HG02642 (cell line): ENCODE results near the gene TMEM30B.

Experiments
- ATAC-seq: cut with Tn5 transposase; IDR thresholded peaks from one replicate; pipeline ENCODE4 v1.9.1; 2021; ENCODE audit warnings: mild to moderate bottlenecking; ENCODE audit not compliant: unreplicated experiment, poor library complexity

Gene TMEM30B

DNA sequence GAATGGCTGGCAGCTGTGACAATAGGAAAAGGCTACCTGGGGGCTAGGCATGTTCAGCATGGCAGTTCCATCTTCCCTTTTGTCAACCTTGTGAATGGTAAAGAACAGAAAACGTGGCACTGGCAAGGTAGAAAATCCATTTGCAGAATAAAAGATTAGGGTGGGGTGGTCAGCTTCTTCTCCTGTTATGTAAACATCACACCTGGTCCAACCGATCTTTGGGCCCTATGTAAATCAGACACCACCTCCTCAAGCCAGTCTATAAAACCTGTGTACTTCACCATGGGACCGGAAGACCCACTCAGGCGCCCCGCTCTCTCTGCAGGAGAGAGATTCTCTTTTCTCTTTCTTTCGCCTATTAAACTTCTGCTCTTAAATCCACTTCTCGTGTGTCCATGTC, 19.6 kb upstream of the TMEM30B start:
- no peak for ATAC-seq

DNA sequence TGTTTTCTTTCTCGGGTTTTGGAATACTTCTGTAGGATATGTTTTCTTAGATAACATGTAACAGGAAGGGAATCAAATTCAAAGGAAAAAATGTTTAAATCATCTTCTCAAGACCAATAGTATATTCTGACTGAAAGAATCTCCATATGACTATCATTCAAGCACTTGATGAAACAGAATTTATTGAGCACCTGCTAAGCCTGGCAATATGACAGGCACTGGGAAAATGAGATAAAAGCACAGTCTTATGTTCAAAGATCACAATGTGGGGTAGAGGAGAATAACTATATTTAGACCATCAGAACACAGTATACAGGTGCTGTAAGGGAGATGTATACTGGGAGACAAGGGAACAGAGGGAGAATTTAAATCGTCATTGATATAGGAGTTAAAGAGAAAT, 19.1 kb upstream of the TMEM30B start:
- ATAC-seq: no peak

DNA sequence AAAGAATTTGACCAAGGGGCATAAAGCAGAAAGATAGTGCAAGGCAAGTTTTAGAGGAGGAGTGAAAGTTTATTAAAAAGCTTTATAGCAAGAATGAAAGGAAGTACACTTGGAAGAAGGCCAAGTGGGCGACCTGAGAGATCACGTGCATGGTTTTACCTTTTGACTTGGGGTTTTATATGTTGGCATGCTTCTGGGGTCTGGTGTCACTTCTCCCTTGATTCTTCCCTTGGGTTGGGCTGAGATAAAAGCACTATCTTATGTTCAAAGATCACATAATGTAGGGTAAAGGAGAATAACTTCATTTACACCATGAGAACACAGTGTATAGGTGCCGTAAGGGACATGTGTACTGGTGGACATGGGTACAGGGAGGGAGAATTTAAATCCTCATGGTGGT, 17.7 kb upstream of the TMEM30B start:
- no peak for ATAC-seq

DNA sequence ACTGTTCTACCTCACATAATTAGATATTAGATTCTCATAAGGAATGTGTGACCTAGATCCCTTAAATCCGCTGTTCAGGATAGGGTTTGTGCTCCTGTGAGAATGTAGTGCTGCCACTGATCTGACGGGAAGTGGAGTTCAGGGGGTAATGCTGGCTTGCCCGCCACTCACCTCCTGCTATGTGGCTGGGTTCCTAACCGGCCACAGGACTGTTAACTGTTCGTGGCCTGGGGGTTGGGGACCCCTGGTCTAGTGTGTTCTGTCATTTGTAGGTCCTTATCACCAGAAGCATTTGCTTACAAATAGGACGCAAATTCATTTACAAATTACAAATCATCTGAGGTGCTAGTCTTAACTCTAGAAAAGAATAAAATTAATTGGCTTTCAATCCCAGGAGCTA, 16.4 kb upstream of the TMEM30B start:
- no peak for ATAC-seq

DNA sequence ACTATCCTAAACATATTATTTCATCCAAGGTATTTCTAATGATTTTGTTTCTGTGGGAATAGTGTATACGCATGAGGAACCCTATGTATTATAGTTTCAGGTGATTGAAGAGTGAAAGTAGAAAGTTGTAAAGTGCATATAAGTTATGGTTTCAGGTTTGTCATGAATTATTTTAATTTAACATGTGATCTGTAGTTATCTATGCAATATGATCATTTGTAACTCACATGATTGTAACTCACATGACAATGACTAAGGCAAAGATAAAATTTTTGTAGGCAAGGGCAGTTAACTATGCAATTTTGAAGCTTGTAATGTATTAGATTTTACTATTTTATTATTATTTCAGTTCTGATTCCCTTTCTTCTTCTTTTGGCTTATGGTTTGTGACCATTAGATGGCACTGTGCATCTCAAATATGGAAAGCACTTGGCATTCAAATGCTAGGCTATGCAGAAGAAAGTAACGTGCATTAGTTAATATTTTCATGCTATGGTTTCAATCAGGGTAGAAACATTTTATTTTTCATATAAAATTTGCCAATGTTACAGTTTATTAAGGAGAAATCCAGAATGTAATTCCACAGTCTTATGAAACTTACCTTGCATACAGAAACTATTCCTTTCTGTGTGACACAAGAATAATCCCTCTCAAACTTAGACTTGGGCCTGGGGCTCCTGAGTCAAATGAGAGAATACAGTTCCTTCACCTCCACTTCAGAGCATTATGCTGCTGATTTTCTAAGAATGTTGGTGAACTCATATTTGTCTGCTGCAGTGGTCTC, 15.8 kb upstream of the TMEM30B start:
- no peak for ATAC-seq

DNA sequence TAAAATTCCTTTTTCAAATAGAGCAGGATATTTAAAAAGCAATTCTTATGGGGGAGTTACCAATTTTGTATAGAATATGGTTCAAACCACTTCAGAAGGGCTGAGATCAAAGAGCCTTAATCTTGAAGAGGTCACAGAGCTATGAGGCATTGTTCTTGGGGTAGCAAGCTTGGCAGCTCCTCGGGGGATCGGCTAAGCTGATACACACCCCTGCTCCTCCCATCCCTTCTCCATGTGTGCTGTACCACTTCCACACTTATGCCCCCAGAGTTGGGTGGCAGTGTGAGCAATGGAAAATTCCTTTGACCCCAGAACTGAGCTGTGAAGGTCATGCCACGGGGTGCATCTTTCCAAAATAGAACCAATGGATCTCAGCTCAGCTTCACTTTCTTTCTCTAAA, 15.0 kb upstream of the TMEM30B start:
- ATAC-seq: no peak

DNA sequence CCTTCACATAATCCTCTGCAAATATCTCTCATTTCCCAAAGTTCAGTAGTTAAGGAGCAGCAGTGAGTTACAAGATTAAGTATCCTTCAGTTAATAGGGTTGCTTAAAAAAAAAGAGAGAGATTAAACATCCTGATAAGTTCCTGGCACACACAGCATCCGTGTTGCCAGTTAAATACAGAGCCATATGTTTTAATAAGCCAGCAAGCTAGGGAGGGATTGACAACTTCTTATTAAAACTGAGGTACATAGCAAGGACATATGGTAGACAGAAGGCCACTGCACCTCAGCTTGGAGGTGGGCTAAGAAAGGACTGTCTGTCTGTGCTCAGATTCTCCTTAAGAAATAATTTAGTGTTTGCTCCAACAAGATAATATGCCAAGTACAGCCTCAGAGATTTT, 9.6 kb upstream of the TMEM30B start:
- ATAC-seq: no peak

DNA sequence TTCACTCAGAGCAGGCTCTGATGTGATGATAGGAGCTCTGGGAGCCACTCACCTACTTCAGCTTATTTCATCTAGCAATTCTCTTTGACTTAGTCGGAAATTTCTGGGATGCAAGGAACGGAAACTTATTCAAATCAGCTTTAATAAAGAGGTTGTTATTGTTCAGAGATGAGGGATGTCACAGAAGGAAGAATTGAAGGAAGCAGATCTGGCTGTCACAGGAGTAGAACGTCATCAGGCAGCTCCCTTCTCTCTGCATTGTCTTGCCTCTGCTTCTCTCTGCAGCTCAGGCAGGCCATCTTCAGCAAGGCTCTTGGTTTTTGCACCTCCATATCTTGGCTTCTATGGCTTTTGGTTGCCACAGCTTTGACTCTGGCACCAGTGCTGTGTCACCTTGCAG, 7.6 kb upstream of the TMEM30B start:
- no peak for ATAC-seq

DNA sequence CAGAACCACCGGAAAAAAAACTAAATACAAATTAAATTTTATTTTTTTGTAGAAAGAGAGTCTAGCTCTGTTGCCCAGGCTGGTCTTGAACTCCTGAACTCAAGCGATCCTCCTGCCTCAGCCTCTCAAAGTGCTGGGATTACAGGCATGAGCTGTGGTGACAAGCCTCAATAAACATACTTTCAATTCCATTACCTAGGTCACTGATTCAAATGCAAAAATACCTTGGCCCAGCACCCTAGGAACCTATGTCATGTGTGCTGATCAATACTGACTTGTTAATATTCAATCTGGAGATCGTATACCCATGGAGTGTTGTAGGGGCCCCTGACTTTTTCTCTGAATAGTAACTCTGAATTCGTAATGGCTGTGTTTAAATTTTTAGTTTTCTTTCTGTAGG, 7.1 kb upstream of the TMEM30B start:
- ATAC-seq: no peak

DNA sequence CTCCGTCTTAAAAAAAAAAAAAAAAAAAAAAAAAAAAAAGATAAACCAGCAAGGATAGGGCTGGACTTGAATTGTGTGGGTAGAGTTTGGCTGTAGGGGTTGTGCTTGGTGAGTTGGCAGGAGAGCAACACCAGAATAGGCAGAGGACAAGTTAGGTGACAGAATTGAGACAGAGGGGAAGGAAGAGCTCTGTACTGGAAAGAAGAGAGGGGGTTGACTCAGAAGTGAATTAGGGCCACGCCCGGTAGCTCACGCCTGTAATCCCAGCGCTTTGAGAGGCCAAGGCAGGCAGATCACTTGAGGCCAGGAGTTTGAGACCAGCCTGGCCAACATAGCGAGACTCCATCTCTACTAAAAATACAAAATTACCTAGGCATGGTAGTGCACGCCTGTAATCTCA, 6.1 kb upstream of the TMEM30B start:
- no peak for ATAC-seq

DNA sequence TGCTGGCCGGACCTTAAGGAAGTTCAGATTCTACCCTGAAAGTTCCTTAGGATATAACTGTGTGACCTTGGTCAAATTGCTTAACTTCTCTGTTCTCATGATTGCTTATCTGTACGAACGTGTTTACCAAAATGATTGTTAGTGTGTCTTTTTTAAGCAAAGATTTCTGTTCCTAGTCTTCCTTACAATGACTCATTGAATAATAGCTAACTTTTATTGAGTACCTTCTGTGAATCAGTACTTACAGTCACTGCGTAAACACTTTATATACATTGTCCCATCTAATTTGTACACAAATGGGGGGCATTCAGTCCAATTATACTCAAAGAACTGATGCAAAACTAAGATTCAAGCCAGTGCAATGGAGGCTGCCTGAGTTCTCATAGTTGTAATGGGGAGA, 4.2 kb upstream of the TMEM30B start:
- ATAC-seq: no peak

DNA sequence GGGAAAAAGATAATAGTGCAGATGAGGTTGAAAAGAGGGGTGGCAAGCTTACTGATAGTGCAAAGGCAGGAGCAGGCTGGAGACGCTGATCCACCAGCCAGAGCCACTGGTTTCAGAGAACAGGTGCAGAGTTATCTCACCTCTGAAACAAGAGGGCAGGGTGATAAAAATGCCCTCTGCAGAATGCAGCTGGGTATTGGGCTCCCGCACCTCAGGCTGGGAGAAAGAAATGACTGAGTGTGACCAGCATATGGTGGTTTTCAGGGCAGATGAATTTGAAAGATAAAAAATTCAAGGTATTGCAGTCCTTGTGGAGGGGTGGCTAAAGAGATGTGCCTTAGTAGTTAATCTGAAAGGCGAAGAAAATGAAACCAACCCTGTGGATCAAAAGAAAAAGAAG, 2.9 kb upstream of the TMEM30B start:
- ATAC-seq: no peak

DNA sequence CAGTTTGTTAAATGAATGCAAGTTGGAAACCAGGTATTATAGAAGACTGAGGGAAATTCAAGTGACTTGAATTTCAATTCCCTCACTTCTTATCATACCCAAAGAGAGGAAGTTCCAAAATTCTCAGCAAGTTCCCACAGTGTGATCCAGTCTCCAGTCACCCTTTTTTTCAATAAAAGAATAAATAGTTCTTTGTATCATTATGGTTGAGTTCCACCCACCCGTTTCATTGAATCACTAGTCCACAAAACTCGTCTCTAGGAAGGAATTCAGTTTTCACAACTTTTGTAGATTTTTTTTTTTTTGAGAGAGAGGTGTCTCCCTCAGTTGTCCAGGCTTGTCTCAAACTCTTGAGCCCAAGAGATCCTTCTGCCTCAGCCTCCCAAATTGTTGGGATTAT, 1.6 kb upstream of the TMEM30B start:
- no peak for ATAC-seq

DNA sequence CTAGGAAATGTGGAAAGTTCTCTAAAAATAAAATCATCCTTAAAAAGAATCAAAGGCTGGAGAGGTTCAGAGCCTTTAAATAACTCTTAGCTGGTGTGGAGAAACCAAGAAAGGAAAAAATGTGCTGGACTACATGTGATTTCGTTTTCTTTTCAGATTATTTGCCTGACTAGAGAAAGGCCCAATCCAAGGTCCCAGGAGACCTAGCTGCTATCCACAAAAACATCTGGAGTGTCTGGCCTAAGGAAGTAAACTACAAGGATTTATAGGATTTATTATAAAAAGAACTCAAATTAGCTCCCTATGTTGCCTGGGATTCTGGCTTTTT, 774 bp upstream of the TMEM30B start:
- ATAC-seq: no peak

DNA sequence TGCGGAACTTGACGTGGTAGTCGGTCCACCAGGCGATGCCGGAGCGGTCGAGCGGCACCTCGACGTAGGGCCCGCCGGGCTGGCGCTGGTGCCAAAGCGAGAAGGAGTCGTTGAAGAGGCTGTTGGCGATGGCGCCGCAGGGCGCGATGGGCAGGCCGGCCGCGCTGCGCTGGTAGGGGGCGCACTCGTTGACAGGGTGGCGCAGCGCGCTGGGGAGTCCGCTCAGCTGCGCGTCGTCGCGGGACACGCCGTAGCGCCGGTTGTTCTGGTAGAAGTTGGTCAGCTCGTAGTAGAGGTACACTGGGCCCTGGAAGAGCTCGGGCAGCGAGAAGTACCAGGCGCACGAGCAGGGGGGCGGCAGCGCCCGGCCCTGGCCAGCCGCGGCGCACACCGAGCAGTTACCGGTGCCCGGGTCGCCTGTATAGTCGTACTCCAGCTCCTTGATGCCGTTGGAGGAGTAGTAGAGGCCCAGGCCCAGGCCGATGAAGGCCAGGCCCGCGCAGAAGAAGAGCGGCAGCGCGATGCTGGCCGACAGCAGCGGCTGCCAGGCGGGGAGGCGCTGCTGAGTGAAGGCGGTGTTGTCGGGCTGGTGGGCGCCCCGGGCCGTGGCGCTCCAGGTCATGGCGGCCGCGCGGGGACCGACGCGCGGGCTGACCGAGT, 482 bp downstream of the TMEM30B start:
- ATAC-seq: peak; percentile 54

DNA sequence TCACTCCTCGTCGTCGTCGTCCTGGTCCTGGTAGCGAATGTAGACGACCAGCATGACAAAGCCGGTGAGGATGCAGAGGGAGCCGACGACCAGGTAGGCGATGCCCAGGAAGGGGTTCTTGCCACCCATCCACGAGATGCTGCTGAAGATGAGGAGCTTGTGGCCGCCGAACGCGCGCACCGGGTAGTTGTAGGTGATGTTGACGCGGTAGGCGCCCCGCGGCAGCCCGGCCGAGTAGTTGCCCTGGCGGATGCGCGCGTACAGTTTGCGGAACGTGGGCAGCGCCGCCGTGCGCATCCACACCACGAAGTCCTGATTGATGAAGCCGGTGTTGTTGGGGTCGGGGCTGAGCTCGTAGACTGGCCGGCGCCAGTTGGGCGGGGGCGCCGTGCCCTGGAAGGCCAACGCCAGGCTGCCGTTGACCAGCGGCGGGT, 1.0 kb downstream of the TMEM30B start:
- ATAC-seq: no peak

DNA sequence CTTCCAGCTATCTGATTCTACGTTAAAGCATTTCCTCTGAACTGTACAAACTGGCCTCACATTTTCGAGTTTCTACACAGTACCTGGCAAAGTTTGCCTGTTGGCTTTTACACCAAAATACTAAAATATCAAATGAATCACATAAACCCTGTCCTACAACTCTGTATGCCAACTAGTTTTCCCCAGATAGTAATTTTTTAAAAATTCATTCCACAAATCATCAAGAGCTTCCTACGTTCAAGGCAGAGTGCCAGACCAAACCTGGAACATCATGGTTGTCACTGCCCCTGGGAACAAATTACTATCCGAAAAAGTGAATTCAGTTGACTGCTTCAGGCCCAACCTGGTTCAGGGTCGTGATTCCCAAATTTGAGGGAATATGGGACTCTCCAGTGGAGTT, 2.1 kb downstream of the TMEM30B start:
- no peak for ATAC-seq

DNA sequence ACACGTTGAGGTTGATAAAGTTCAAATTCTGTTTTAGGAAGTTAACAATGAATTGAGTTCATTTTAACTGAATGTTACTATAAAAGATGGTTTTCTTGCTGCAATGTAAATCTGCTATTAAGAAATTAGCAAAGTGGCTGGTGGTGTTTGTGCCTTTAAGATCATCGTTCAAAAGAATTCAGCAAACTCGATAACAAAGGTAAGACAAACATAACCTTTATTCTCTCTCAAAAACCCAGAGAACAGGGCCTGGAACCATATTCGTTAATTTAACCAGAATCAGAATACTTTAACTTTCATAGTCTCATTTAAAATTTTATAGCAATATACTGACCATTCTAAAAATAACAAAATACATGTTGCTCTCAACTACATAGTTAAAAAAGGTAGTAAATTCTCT, 3.4 kb downstream of the TMEM30B start:
- no peak for ATAC-seq

DNA sequence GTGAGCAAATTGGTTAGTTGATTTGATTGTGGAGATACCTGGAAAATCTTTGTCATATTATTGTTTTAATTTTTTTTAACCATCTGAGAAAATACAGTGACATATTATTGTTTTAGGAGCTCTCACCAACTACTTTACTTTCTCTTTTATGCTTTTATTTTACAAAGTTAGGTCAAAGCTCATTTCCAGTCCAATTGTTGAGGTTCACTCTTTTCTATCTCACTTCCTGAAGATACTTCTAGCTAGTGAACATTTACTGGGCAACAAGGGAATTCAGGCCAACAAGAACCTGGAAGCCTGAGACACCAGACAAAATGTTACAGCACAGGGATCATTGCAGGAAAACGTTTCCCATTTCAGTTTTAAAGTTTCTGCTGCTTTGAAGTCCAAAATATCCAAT, 3.9 kb downstream of the TMEM30B start:
- ATAC-seq: no peak

DNA sequence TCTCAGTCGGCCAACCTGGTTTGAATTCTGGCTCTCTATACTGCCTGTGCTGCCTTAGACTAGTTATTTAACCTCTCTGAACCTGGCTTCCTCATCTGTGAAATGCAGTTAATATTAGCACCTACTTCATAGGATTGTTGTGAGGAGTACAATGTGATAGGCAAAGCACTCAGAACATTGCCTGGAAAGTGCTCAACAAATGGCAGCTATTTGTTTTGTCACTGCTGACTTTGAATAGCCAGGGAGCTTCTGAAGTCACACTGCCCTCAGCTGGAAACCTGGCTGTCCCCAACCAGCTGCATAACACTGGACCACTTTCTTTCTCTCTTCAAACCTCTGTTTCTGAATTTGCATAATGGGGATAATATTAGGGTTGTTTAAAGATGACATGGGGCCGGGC, 9.6 kb downstream of the TMEM30B start:
- no peak for ATAC-seq

DNA sequence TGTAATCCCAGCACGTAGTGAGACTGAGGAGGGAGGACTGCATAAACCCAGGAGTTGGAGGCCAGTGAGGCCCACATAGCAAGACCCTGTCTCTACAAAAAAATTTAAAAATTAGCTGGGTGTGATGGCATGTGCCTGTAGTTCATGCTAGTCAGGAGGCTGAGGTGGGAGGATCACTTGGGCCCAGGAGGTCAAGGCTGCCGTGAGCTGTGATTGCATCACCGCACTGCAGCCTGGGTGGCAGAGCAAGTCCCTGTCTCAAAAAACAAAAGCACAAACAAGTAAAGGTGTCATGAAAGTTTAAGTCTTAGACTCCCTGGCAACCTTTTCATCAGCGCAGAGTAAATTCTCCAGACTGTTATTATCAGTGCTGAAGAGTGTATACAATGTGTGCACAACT, 10.4 kb downstream of the TMEM30B start:
- ATAC-seq: no peak

DNA sequence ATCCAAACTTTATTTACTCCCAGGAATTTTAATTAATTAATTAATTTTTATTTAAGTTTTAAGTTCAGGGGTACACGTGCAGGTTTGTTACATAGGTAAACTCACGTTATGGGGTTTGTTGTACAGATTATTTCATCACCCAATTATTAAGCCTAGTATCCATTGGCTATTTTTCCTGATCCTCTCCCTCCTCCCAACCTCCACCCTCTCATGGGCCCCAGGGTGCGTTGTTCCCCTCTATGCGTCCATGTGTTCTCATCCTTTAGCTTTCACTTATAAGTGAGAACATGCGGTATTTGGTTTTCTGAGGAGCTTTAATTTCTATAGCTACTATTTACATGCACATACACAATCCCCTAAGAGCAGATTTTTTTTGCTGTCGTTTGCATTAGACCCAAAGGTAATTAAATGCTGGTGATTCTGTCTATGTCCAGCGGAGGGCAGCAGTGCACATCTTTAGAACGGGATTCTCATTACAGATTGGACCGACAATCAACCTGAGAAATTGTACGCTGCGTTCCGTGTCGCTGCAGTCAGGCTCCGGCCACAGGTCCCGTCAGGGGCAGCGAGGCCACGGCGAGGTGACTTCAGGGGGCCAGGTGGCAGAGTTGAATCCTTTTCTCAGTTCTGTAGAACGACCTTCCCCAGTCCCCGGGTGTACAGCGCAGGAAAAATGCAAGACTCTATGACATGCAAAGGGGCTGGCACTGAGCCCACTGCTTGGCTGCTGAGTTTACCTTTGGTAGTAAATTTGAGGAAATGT, 11.6 kb downstream of the TMEM30B start:
- ATAC-seq: peak; percentile 84
